Neural cell (in vitro differentiated cells): ENCODE data around the gene TMEM39A. TPM values are rescaled to one million over a fixed set of nuclear protein-coding genes. Genes with fewer than 3 reads are reported as not detected.

ENCODE experiments used
- H2AFZ ChIP-seq: fragments of 200-600, 300-800 bp; sonication (generic), shearing (Covaris generic); 2 replicates; pipeline ENCODE4 v1.6.0; 2014; ENCODE audit warnings: low read depth, mild to moderate bottlenecking, antibody characterized with exemption, low read length, moderate library complexity
- H3F3A ChIP-seq: fragments of 200-600 bp; shearing (Covaris generic); 2 replicates; pipeline ENCODE4 v1.6.1; 2016; ENCODE audit warnings: mild to moderate bottlenecking, moderate library complexity, mixed read lengths, antibody characterized with exemption, low read length; ENCODE audit not compliant: insufficient read depth, poor library complexity, severe bottlenecking
- H3K27ac ChIP-seq: fragments of 200-600, 300-800 bp; sonication (generic), shearing (Covaris generic); 2 replicates; pipeline ENCODE4 v1.5.1; 2014; ENCODE audit warnings: mild to moderate bottlenecking, low read length, moderate library complexity
- H3K27me3 ChIP-seq: fragments of 300-800, 200-600 bp; sonication (generic), shearing (Covaris generic); 2 replicates; pipeline ENCODE4 v1.6.0; 2014; ENCODE audit warnings: mild to moderate bottlenecking, low read depth, low read length, moderate library complexity; ENCODE audit not compliant: insufficient read depth
- H3K36me3 ChIP-seq: fragments of 300-800, 200-600 bp; sonication (generic), shearing (Covaris generic); 2 replicates; pipeline ENCODE4 v1.5.1; 2014; ENCODE audit warnings: mild to moderate bottlenecking, antibody characterized with exemption, low read length, moderate library complexity; ENCODE audit not compliant: insufficient read depth
- H3K4me2 ChIP-seq: fragments of 300-800, 200-600 bp; sonication (generic), shearing (Covaris generic); 2 replicates; pipeline ENCODE4 v1.6.0; 2014; ENCODE audit warnings: mild to moderate bottlenecking, low read length
- H3K4me3 ChIP-seq: fragments of 300-800, 200-600 bp; sonication (generic), shearing (Covaris generic); 2 replicates; pipeline ENCODE4 v1.5.1; 2014; ENCODE audit warnings: mild to moderate bottlenecking, low read length, moderate library complexity
- H3K79me2 ChIP-seq: fragments of 200-600 bp; shearing (Covaris generic); replicated peaks from 2 replicates; pipeline ENCODE4 v1.6.0; 2014; ENCODE audit warnings: mild to moderate bottlenecking, low read length, moderate library complexity; ENCODE audit not compliant: insufficient read depth
- H3K9ac ChIP-seq: fragments of 300-800, 200-600 bp; sonication (generic), shearing (Covaris generic); 2 replicates; pipeline ENCODE4 v1.6.1; 2016; ENCODE audit warnings: mild to moderate bottlenecking, low read length, mixed read lengths
- H3K9me2 ChIP-seq: fragments of 200-600 bp; shearing (Covaris generic); 2 replicates; pipeline ENCODE4 v1.6.1; 2016; ENCODE audit warnings: mild to moderate bottlenecking, low read length, mixed read lengths; ENCODE audit not compliant: insufficient read depth
- H3K9me3 ChIP-seq: fragments of 200-600, 300-800 bp; sonication (generic), shearing (Covaris generic); 2 replicates; pipeline ENCODE4 v1.6.1; 2016; ENCODE audit warnings: mild to moderate bottlenecking, mixed run types, low read length, moderate library complexity, mixed read lengths
- H4K20me1 ChIP-seq: fragments of 200-600 bp; shearing (Covaris generic); 2 replicates; pipeline ENCODE4 v1.6.1; 2016; ENCODE audit warnings: mild to moderate bottlenecking, mixed run types; ENCODE audit not compliant: insufficient read depth
- EP300 ChIP-seq: fragments of 450-650 bp; conservative IDR thresholded peaks from 2 replicates; pipeline ENCODE4 v1.6.1; 2014; ENCODE audit warnings: antibody characterized with exemption, mild to moderate bottlenecking, moderate library complexity; ENCODE audit not compliant: poor library complexity, severe bottlenecking
- EZH2 ChIP-seq: fragments of 200-600, 300-800 bp; shearing (Covaris generic), sonication (generic); IDR thresholded peaks from 2 replicates; pipeline ENCODE4 v1.6.1; 2014; ENCODE audit warnings: antibody characterized with exemption, low read length, borderline replicate concordance, mild to moderate bottlenecking; ENCODE audit not compliant: insufficient read depth, poor library complexity, severe bottlenecking
- MXI1 ChIP-seq: fragments of 450-650 bp; conservative IDR thresholded peaks from 2 replicates; pipeline ENCODE4 v1.6.1; 2014; ENCODE audit warnings: antibody characterized with exemption, mild to moderate bottlenecking; ENCODE audit not compliant: poor library complexity, severe bottlenecking
- POLR2AphosphoS5 ChIP-seq: IDR thresholded peaks from 2 replicates; pipeline ENCODE4 v1.6.1; 2012
- RAD21 ChIP-seq: fragments of 450-650 bp; conservative IDR thresholded peaks from 2 replicates; pipeline ENCODE4 v1.6.1; 2014; ENCODE audit warnings: antibody characterized with exemption, mild to moderate bottlenecking, moderate library complexity
- SMC3 ChIP-seq: fragments of 450-650 bp; conservative IDR thresholded peaks from 2 replicates; pipeline ENCODE4 v1.6.1; 2014; ENCODE audit warnings: antibody characterized with exemption, mild to moderate bottlenecking, moderate library complexity; ENCODE audit not compliant: poor library complexity
- TAF1 ChIP-seq: IDR thresholded peaks from 2 replicates; pipeline ENCODE4 v1.6.1; 2012; ENCODE audit warnings: low read depth
- polyA plus RNA-seq: library from polyadenylated mRNA; depleted of rRNA; stranded (reverse); fragments of >200 nt; gene quantifications from 2 replicates; pipeline ENCODE4 v1.2.3, GENCODE V29; 2014
- TF ChIP-seq, protein P1 (sequence below): fragments of 450-650 bp; IDR thresholded peaks from 2 replicates; pipeline ENCODE4 v1.5.1; 2014; ENCODE audit warnings: antibody characterized with exemption, mild to moderate bottlenecking, moderate library complexity; ENCODE audit not compliant: poor library complexity, severe bottlenecking
- TF ChIP-seq, protein P2 (sequence below): IDR thresholded peaks from 2 replicates; pipeline ENCODE4 v1.6.1; 2012; ENCODE audit warnings: borderline replicate concordance

Gene TMEM39A
- polyA plus RNA-seq, 1 donor from 2014 or later = 21.1 TPM

DNA sequence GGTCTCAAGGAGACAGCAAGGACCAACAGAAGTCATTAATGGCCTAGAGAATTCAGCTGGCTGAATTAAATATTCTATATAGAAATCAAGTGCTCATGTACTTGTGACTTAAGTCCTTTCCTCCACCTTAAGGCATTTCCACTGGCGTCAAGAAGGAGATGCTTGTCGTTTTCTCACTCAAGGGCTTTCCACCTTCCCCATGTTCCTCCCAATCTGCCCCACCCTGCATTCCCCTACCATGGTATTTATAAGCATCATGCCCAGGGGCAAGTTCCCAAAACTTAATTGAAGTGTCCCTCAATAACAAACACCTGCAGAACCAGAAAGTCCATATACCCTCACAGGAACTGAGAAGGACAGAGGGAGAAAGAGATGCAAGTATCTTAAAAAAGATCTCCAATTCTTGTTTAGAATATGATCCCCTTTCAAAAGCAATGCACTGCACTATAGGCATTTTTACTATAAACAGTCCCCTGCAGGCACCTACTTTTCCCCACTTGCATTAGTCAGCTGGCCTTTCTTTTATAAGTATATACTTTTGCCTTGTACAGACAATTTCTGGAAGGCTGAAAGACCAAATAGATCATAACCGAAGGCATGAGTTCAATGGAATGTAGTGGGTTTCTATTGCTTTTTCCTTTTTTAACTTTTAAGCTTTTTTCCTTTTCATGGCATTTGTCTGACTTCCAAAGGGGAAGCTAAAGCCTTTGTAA is 29.6 kb downstream of the TMEM39A start:
- H3K9ac ChIP-seq = no peak overlapping the region
- no peaks in the 10 kb centered on the region for H3K79me2 ChIP-seq
- H3K27ac ChIP-seq = no peak overlapping the region
- no peaks in the 10 kb centered on the region for H3K9me3 ChIP-seq
- no peak overlapping the region for H2AFZ ChIP-seq
- H3K9me2 ChIP-seq = no peaks in the 10 kb centered on the region
- H3K4me2 ChIP-seq = no peak overlapping the region
- no peaks in the 10 kb centered on the region for H3K27me3 ChIP-seq
- H3F3A ChIP-seq = no peaks in the 10 kb centered on the region
- H3K36me3 ChIP-seq = peaks cover 27% of the 10 kb centered on the region
- TF ChIP-seq, protein P1, sequence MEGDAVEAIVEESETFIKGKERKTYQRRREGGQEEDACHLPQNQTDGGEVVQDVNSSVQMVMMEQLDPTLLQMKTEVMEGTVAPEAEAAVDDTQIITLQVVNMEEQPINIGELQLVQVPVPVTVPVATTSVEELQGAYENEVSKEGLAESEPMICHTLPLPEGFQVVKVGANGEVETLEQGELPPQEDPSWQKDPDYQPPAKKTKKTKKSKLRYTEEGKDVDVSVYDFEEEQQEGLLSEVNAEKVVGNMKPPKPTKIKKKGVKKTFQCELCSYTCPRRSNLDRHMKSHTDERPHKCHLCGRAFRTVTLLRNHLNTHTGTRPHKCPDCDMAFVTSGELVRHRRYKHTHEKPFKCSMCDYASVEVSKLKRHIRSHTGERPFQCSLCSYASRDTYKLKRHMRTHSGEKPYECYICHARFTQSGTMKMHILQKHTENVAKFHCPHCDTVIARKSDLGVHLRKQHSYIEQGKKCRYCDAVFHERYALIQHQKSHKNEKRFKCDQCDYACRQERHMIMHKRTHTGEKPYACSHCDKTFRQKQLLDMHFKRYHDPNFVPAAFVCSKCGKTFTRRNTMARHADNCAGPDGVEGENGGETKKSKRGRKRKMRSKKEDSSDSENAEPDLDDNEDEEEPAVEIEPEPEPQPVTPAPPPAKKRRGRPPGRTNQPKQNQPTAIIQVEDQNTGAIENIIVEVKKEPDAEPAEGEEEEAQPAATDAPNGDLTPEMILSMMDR = no peak
- no peak for TF ChIP-seq POLR2AphosphoS5
- TF ChIP-seq EP300 = no peak
- no peak for TF ChIP-seq EZH2
- H3K4me3 ChIP-seq = no peak overlapping the region
- H4K20me1 ChIP-seq = no peaks in the 10 kb centered on the region

DNA sequence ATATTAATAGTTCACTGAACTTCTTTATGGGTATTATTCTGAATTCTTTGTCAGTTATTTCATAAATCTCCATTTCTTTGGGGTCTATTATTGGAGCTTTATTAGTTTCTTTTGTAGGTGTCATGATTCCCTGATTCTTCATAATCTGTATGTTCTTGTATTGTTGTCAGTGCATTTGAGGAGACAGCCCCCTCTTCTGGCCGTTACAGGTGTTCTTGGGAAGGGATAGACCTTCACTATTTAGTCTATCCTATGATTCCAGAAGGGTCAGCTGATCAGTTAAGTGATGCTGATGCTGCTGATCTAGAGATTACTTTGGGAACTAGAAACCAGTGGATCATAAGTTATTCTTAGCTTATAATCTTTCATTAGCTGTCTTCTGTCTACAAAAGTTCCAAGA is 34.9 kb downstream of the TMEM39A start:
- H3K9me2 ChIP-seq = no peaks in the 10 kb centered on the region
- no peaks in the 10 kb centered on the region for H3K27me3 ChIP-seq
- no peak overlapping the region for H3K9ac ChIP-seq
- H3K4me3 ChIP-seq = no peak overlapping the region
- H3K27ac ChIP-seq = no peak overlapping the region
- H3K9me3 ChIP-seq = peaks cover 4% of the 10 kb centered on the region
- H3F3A ChIP-seq = no peaks in the 10 kb centered on the region
- H3K4me2 ChIP-seq = no peak overlapping the region
- no peaks in the 10 kb centered on the region for H4K20me1 ChIP-seq
- no peak overlapping the region for H2AFZ ChIP-seq
- no peak for TF ChIP-seq POLR2AphosphoS5
- no peak for TF ChIP-seq EP300
- no peak for TF ChIP-seq SMC3
- no peak for TF ChIP-seq MXI1
- TF ChIP-seq RAD21 = no peak
- TF ChIP-seq EZH2 = no peak
- TF ChIP-seq, protein P1 = no peak
- TF ChIP-seq TAF1 = no peak
- TF ChIP-seq, protein P2, sequence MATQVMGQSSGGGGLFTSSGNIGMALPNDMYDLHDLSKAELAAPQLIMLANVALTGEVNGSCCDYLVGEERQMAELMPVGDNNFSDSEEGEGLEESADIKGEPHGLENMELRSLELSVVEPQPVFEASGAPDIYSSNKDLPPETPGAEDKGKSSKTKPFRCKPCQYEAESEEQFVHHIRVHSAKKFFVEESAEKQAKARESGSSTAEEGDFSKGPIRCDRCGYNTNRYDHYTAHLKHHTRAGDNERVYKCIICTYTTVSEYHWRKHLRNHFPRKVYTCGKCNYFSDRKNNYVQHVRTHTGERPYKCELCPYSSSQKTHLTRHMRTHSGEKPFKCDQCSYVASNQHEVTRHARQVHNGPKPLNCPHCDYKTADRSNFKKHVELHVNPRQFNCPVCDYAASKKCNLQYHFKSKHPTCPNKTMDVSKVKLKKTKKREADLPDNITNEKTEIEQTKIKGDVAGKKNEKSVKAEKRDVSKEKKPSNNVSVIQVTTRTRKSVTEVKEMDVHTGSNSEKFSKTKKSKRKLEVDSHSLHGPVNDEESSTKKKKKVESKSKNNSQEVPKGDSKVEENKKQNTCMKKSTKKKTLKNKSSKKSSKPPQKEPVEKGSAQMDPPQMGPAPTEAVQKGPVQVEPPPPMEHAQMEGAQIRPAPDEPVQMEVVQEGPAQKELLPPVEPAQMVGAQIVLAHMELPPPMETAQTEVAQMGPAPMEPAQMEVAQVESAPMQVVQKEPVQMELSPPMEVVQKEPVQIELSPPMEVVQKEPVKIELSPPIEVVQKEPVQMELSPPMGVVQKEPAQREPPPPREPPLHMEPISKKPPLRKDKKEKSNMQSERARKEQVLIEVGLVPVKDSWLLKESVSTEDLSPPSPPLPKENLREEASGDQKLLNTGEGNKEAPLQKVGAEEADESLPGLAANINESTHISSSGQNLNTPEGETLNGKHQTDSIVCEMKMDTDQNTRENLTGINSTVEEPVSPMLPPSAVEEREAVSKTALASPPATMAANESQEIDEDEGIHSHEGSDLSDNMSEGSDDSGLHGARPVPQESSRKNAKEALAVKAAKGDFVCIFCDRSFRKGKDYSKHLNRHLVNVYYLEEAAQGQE = no peak
- H3K79me2 ChIP-seq = no peaks in the 10 kb centered on the region
- peaks cover 19% of the 10 kb centered on the region for H3K36me3 ChIP-seq
